GM18507 (cell line): ENCODE data around the gene BRF1.
"Not testable (repeated sequence)": the region's sequence is repeated elsewhere in the genome, so short reads cannot be mapped to it uniquely, and the experiment has no call there.

Experiments
- DNase-seq: peaks from one replicate; pipeline ENCODE4 v3.0.0; 2011; ENCODE audit warnings: low read depth; ENCODE audit not compliant: insufficient read length; ENCODE audit errors: extremely low spot score
- FAIRE-seq: peaks from 2 replicates; lab custom pipeline; 2011; peaks lifted over from hg19 to GRCh38; lab: Jason Lieb, UNC

BRF1 gene

GRCh38 chr14:105333613-105334364 lies 33.0 kb upstream of the BRF1 start:
- FAIRE-seq = no peak
- DNase-seq = no peak

GRCh38 chr14:105333020-105333490 lies 32.3 kb upstream of the BRF1 start:
- DNase-seq = no peak
- no peak for FAIRE-seq

- no peak for FAIRE-seq
Observed at GRCh38 chr14:105332350-105332874, 31.6 kb upstream of the BRF1 start.

GRCh38 chr14:105331575-105332349 lies 31.0 kb upstream of the BRF1 start:
- no peak for FAIRE-seq
- DNase-seq = no peak

More at GRCh38 chr14:105332350-105332874, 31.6 kb upstream of the BRF1 start:
- no peak for DNase-seq

- DNase-seq (no peak), FAIRE-seq (no peak)
Observed at GRCh38 chr14:105330491-105330895, 29.7 kb upstream of the BRF1 start.

- DNase-seq = no peak
- FAIRE-seq = no peak
Observed at GRCh38 chr14:105329411-105330150, 28.8 kb upstream of the BRF1 start.

GRCh38 chr14:105328678-105329390 lies 28.0 kb upstream of the BRF1 start:
- FAIRE-seq = no peak

GRCh38 chr14:105328070-105328677 lies 27.4 kb upstream of the BRF1 start:
- FAIRE-seq (no peak), DNase-seq (no peak)

More at GRCh38 chr14:105328678-105329390, 28.0 kb upstream of the BRF1 start:
- no peak for DNase-seq

GRCh38 chr14:105327695-105328045 lies 26.9 kb upstream of the BRF1 start:
- DNase-seq, FAIRE-seq: not testable (repeated sequence)

GRCh38 chr14:105326891-105327694 lies 26.3 kb upstream of the BRF1 start:
- no peak for FAIRE-seq
- no peak for DNase-seq

GRCh38 chr14:105326568-105326867 lies 25.7 kb upstream of the BRF1 start:
- no peak for FAIRE-seq
- DNase-seq = no peak

GRCh38 chr14:105325716-105326567 lies 25.1 kb upstream of the BRF1 start:
- FAIRE-seq (no peak), DNase-seq (no peak)

- FAIRE-seq (no peak), DNase-seq (no peak)
Observed at GRCh38 chr14:105325303-105325702, 24.5 kb upstream of the BRF1 start.

GRCh38 chr14:105324871-105325270 lies 24.1 kb upstream of the BRF1 start:
- no peak for FAIRE-seq
- DNase-seq = no peak

GRCh38 chr14:105324080-105324778 lies 23.4 kb upstream of the BRF1 start:
- FAIRE-seq = no peak
- DNase-seq = no peak

- DNase-seq = no peak
- FAIRE-seq = no peak
Observed at GRCh38 chr14:105323663-105324062, 22.9 kb upstream of the BRF1 start.
